A549 (cell line): ENCODE data around the gene DUT. TPM values are rescaled to one million over a fixed set of nuclear protein-coding genes. Genes with fewer than 3 reads are reported as not detected.

Experiments used
- ATAC-seq, 2 experiments: fragments of 200-7000 bp in 1 of 2; fragments of >200 bp in 1 of 2; cut with Nextera tagmentation in 1 of 2; cut with Tn5 transposase in 1 of 2; 3 replicates each; pipeline versions ENCODE4 v1.8.0 to v1.9.1; 2018 to 2020; ENCODE audit warnings: mild to moderate bottlenecking in 1 of 2, moderate library complexity in 1 of 2
- CTCF ChIA-PET: fragments of 300-600 bp; sonication (Branson Sonifier 250); formaldehyde crosslinking; extraction: SDS; loops from one replicate; lab custom pipeline; 2021; ENCODE audit warnings: antibody characterized with exemption, inconsistent platforms; lab: Yijun Ruan, JAX
- POLR2A ChIA-PET: fragments of 350-600 bp; formaldehyde crosslinking; extraction: SDS; loops from one replicate; lab custom pipeline; 2021; ENCODE audit warnings: antibody characterized with exemption, inconsistent platforms; lab: Yijun Ruan, JAX
- DNase-seq, 2 experiments: peaks; one replicate each; pipeline versions ENCODE4 v3.0.0 to v3.0.0-alpha.2; 2011 to 2016; ENCODE audit warnings: low read depth in 1 of 2, low spot score in 1 of 2
- FAIRE-seq: peaks from 2 replicates; lab custom pipeline; 2011; peaks lifted over from hg19 to GRCh38; lab: Jason Lieb, UNC
- H3K27ac ChIP-seq, 2 experiments: fragments of >200 bp; sonication (Bioruptor Twin); formaldehyde crosslinking; 3 replicates each; pipeline ENCODE4 v1.5.1; 2016 to 2017
- H3K4me1 ChIP-seq: fragments of >200 bp; sonication (Bioruptor Twin); formaldehyde crosslinking; 3 replicates; pipeline ENCODE4 v1.6.1; 2016
- H3K4me2 ChIP-seq: fragments of >200 bp; sonication (Bioruptor Twin); formaldehyde crosslinking; 3 replicates; pipeline ENCODE4 v1.6.1; 2016
- H3K4me3 ChIP-seq: fragments of >200 bp; sonication (Bioruptor Twin); formaldehyde crosslinking; 3 replicates; pipeline ENCODE4 v1.5.1; 2016
- H3K9me3 ChIP-seq: fragments of >200 bp; sonication (Bioruptor Twin); formaldehyde crosslinking; 3 replicates; pipeline ENCODE4 v1.6.1; 2016
- BHLHE40 ChIP-seq: IDR thresholded peaks from 2 replicates; pipeline ENCODE4 v1.6.1; 2012; ENCODE audit warnings: low read depth, low read length, inconsistent platforms
- CBX8 ChIP-seq: fragments of 200-600 bp; sonication (generic); IDR thresholded peaks from 2 replicates; pipeline ENCODE4 v1.6.1; 2016
- CHD4 ChIP-seq: fragments of 200-600 bp; sonication (generic); IDR thresholded peaks from 2 replicates; pipeline ENCODE4 v1.6.1; 2016; ENCODE audit warnings: antibody characterized with exemption, mild to moderate bottlenecking, borderline replicate concordance
- CTCF ChIP-seq: fragments of >200 bp; sonication (Bioruptor Twin); formaldehyde crosslinking; IDR thresholded peaks from 3 replicates; pipeline ENCODE4 v1.5.1; 2016
- FOSB ChIP-seq: fragments of 250-450 bp; sonication (Bioruptor Pico); IDR thresholded peaks from 2 replicates; pipeline ENCODE4 v1.5.0; 2020; ENCODE audit warnings: mild to moderate bottlenecking, moderate library complexity
- HMGXB4 ChIP-seq: fragments of 250-450 bp; sonication (Bioruptor Pico); IDR thresholded peaks from 2 replicates; pipeline ENCODE4 v1.5.0; 2021; ENCODE audit warnings: mild to moderate bottlenecking, moderate library complexity, borderline replicate concordance
- HOXB5 ChIP-seq: fragments of 250-450 bp; sonication (Bioruptor Pico); IDR thresholded peaks from 2 replicates; pipeline ENCODE4 v1.5.0; 2020; ENCODE audit warnings: mild to moderate bottlenecking, moderate library complexity
- JUN ChIP-seq, 2 experiments: fragments of >200 bp; sonication (Bioruptor Twin); formaldehyde crosslinking; IDR thresholded peaks; 2 replicates in 1 of 2; 3 replicates in 1 of 2; pipeline ENCODE4 v1.6.1; 2016 to 2017
- MYC ChIP-seq: IDR thresholded peaks from 2 replicates; pipeline ENCODE4 v1.6.1; 2012; ENCODE audit warnings: mild to moderate bottlenecking, inconsistent platforms, low read length, improper control_type of control experiment, borderline replicate concordance
- PHF8 ChIP-seq: fragments of 200-600 bp; sonication (generic); IDR thresholded peaks from 2 replicates; pipeline ENCODE4 v1.6.1; 2016; ENCODE audit warnings: low read depth, mild to moderate bottlenecking, antibody characterized with exemption, moderate library complexity, borderline replicate concordance
- POLR2A ChIP-seq: IDR thresholded peaks from 2 replicates; pipeline ENCODE4 v1.6.1; 2012; ENCODE audit warnings: mild to moderate bottlenecking, low read length
- REST ChIP-seq: fragments of 200-600 bp; sonication (generic); IDR thresholded peaks from 2 replicates; pipeline ENCODE4 v1.6.1; 2016; ENCODE audit warnings: antibody characterized with exemption, mild to moderate bottlenecking, moderate library complexity
- WGBS: methylation state at CpG from one replicate; pipeline ENCODE4 v1.1.6; 2017; ENCODE audit errors: missing lambda C conversion rate; 5-methylcytosine and 5-hydroxymethylcytosine counted together
- polyA minus RNA-seq: library from RNA; depleted of rRNA, polyadenylated mRNA; stranded (reverse); fragments of >200 nt; gene quantifications from 2 replicates; pipeline ENCODE4 v1.2.3, GENCODE V29; 2011; rRNA and poly(A)+ RNA removed
- polyA plus RNA-seq, 4 experiments: library from polyadenylated mRNA; depleted of rRNA in 3 of 4; stranded (reverse); fragments of >200 nt; fragmentation: RNase III in 1 of 4; extraction: RNeasy Plus Mini Kit Qiagen cat#74134 plus additional on column Dnase treatment in 1 of 4; gene quantifications; 2 replicates in 3 of 4; 3 replicates in 1 of 4; pipeline ENCODE4 v1.2.3, GENCODE V29; 2011 to 2017
- TF ChIP-seq, protein P1 (sequence below): fragments of >200 bp; sonication (Bioruptor Twin); formaldehyde crosslinking; IDR thresholded peaks from 3 replicates; pipeline ENCODE4 v1.6.1; 2016
- TF ChIP-seq, protein P2 (sequence below): IDR thresholded peaks from 2 replicates; pipeline ENCODE4 v1.6.1; 2012; ENCODE audit warnings: low read depth, borderline replicate concordance

DUT gene
- polyA plus RNA-seq (2011; rRNA removed) (47.8 and 89.1 TPM in 2 replicates), polyA plus RNA-seq (2017; fragmentation: RNase III; extraction: RNeasy Plus Mini Kit Qiagen cat#74134 plus additional on column Dnase treatment) (105 to 114 TPM (median 110 TPM) in 3 replicates), polyA minus RNA-seq (6.9 and 7.0 TPM in 2 replicates)
- 49.2 and 53.0 TPM in 2 replicates for polyA plus RNA-seq (2012; cell fraction: cytosol; rRNA removed)
- polyA plus RNA-seq (2012; cell fraction: nucleus; rRNA removed), result 38.5 and 48.3 TPM in 2 replicates

DNA sequence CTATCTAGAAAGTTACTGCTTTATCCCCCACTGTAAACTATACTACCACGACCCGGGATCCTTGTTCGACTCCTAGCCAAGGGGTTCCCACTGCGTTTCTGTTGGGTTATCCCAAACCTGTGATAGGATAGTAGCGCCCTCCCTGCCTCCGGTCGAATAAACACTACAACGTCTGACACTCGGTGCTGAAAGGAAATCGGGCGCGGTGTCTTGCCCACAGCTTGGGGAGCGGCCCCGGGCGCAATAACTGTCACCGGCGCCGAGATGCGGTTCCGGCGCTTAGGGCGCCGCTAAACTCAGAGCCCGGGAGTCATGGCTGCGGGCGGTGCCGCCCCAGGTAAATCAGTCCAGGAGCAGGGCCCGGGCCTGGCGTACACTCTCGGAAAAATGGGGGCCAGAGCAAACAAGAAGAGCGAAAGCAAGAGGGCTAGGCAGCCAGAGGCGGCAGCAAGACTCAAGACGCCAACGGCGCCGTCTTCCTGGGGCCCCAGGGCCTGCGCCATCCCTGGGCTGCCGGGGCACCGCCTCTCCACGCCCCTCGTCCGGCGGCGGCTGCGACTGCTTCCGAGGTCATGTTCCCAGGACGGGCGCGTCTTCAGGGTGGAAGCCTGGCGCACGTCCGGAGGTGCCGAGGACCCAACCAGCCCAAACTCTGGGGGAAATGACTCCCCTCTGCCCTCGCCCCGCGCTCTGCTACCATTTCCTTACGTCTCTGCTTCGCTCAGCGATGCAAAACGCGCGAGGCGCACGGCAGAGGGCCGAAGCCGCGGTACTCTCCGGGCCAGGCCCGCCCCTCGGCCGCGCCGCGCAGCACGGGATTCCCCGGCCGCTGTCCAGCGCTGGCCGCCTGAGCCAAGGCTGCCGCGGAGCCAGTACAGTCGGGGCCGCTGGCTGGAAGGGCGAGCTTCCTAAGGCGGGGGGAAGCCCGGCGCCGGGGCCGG, at the start of gene DUT:
DUT (plus strand) TSS at position 575 of the 941 bp plus-strand sequence; CDS start at position 662, 87 bp downstream.
- FAIRE-seq, result no peak
- Histone ChIP-seq H3K27ac (peak within 1 kb of the TSS; percentile 99 to 100), H3K4me2 (peak within 1 kb of the TSS; percentile 95), H3K9me3 (no peaks in the 10 kb centered on the region)
- peak; percentile 95 to 97 for ATAC-seq
- TF ChIP-seq PHF8 (peak; percentile 81), HOXB5 (CRISPR knock-in tag) (0 out of 2 replicates have a peak, but pooled peaks have one; percentile 12), REST (peak; percentile 87), BHLHE40 (no peak), CTCF (no peak), POLR2A (peak; percentile 93), MYC (peak; percentile 63), JUN (IDR thresholded peaks at IDR 0.05) (0 out of 5 replicates have a peak, but pooled peaks of 1 of the 2 experiments have one; percentile 31), CBX8 (no peak), CHD4 (no peak), HMGXB4 (0 out of 2 replicates have a peak, but pooled peaks have one; percentile 23), FOSB (CRISPR knock-in tag) (no peak)
- TF ChIP-seq, protein P1, sequence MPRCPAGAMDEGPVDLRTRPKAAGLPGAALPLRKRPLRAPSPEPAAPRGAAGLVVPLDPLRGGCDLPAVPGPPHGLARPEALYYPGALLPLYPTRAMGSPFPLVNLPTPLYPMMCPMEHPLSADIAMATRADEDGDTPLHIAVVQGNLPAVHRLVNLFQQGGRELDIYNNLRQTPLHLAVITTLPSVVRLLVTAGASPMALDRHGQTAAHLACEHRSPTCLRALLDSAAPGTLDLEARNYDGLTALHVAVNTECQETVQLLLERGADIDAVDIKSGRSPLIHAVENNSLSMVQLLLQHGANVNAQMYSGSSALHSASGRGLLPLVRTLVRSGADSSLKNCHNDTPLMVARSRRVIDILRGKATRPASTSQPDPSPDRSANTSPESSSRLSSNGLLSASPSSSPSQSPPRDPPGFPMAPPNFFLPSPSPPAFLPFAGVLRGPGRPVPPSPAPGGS, result peak; percentile 70
- TF ChIP-seq, protein P2, sequence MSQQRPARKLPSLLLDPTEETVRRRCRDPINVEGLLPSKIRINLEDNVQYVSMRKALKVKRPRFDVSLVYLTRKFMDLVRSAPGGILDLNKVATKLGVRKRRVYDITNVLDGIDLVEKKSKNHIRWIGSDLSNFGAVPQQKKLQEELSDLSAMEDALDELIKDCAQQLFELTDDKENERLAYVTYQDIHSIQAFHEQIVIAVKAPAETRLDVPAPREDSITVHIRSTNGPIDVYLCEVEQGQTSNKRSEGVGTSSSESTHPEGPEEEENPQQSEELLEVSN, result peak; percentile 51; the same call in 1 of the 2 replicates
- TF ChIP-seq, all 56 proteins: peak for 9
- WGBS, result 1% methylated on average over 5 of the region's 89 CpGs
- peak; percentile 25 to 76 for DNase-seq
- ChIA-PET CTCF (interaction anchor here (1.0 kb wide), 1 partner anchor 47 kb away, joined by 3 read pairs; no protein-coding TSS in a partner anchor), POLR2A (interaction anchor here (0.6 to 1.2 kb wide), 3 partner anchors 308 to 824 kb away, joined by 3 to 5 read pairs (median 3); partner anchors contain the start of genes CEP152 and COPS2)
- H3K4me1 ChIP-seq, result peaks cover 20% of the 10 kb centered on the region; the same call in 2 of the 3 replicates
- peak within 1 kb of the TSS; percentile 96 for H3K4me3 ChIP-seq
